Measurements from ENCODE around the gene TGFBR3.
"Not testable (repeated sequence)": the region's sequence is repeated elsewhere in the genome, so short reads cannot be mapped to it uniquely, and the experiment has no call there.

The TGFBR3 gene

DNA sequence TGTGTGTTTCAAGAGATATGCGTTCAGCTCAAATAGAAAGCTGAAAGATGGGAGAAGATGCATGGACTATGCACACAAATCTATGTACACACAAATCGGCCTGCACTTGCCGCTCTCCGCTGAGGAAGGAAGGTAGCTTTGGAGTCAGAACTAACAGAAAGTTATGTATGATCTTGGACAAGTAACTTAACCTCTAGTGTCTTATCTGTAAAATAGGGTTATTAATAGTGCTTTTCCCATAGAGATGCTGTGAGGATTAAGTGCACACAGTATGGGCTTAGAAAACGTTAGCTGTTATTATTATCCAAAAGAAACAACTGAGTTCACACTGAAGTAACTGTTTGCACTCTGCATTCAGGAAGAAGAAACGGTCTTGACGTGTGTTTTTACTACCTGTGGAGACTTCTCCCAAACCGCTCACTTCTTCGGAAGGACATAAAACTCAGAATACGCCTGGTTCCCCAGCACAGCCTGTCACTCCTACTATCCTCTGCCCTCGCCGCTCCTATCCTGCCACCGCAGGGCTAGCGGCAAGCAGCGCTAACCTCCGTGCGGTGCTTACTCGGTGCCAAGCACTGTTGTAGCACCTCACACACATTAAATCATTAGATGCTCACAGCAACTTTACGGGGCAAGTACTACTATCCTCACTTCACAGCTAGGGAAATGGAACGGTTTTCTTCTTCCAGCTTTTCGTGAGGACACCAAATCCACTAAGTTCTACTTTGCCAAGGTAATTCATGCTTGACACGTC, 1.3 kb downstream of the TGFBR3 start:
- DNase-seq = peak in 14 of 56 donors; percentile 1 to 39 (median 10)

GRCh38 chr1:91883470-91883869, 2.5 kb downstream of the TGFBR3 start:
- DNase-seq = no peak

- DNase-seq = no peak
Observed at GRCh38 chr1:91881280-91881679, 4.7 kb downstream of the TGFBR3 start.

DNA sequence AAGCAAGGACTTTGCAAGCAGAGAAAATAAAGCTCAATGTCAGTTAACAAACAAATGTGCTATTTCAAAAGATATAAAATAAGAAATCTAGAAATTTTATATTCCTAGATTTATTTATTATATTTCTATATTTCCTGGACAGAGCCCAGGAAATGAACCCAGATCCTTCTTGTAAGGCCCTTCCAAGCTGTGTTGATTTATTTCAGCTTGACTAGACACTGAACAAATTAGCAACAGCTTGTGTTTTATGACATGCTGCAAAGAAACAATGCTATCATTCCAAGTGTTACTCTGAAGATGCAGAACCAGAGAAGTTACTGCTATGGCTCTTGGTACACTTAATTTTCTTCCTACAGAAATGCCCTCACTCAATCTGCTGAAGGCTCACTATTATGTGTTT, 6.2 kb downstream of the TGFBR3 start:
- DNase-seq = no peak

GRCh38 chr1:91877574-91878208, 8.3 kb downstream of the TGFBR3 start:
- DNase-seq = no peak

GRCh38 chr1:91876781-91877573, 9.0 kb downstream of the TGFBR3 start:
- no peak for DNase-seq

GRCh38 chr1:91876040-91876470, 9.9 kb downstream of the TGFBR3 start:
- DNase-seq = no peak

GRCh38 chr1:91874167-91874566, 11.8 kb downstream of the TGFBR3 start:
- no peak for DNase-seq

DNA sequence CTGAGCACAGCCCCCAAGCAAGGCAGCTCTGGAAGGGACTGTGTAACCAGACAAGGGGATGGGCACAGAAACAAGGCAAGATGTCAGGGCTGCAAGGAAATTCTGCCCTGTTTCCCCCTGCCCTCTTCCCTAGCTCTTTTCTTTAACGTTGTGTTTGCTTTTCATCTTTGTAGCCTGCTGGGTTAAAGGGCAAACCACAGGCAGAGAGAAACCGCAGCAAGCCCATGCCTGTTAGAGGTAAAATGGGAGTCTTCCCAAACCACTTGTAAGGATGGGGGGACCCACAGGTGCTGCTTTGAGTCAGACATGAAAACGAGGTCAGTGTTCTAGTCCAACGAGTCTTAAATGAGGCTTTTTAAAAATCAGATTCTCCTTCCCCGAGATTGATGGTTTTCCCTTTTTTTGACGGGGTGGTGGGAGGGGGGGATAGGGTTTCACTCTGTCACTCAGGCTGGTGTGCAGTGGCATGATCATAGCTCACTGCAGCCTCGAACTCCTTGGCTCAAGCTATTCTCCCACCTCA, 13.3 kb downstream of the TGFBR3 start:
- DNase-seq = no peak

- DNase-seq = no peak
Observed at GRCh38 chr1:91872000-91872399, 14.0 kb downstream of the TGFBR3 start.

GRCh38 chr1:91870322-91870721, 15.6 kb downstream of the TGFBR3 start:
- no peak for DNase-seq

- DNase-seq = no peak
Observed at GRCh38 chr1:91866425-91866824, 19.5 kb downstream of the TGFBR3 start.

DNA sequence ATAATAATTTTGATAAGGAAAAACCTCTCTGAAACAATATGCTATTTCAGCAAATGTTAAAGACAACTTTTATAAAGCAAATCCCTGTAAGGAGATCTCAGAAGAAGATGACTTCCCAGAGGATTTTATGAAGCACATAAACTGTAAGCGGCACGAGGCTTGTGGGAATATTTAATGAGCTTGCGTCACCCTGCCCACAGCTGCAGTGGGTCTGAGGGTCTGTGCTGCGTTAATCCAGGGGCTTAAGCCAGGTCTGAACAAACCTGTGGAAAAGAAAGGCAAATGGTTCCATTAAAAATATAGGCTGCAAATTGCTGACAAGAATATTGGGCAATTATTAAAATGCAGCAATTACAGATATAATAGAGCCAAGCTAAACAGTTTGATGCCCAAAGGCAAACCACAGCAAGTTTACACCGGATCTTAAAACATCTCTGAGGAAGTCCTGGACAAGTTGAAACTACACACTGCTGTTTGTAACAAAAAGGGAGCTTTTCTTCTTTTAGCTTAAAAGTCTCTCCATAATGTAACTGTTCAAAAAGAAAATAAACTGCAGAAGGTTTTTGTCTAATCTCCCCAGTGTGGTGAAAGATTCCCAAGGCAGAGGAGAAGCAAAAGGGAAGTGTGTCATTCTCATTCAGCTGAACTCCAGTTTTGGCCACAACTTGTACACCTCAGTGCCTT, 21.8 kb downstream of the TGFBR3 start:
- no peak for DNase-seq

DNA sequence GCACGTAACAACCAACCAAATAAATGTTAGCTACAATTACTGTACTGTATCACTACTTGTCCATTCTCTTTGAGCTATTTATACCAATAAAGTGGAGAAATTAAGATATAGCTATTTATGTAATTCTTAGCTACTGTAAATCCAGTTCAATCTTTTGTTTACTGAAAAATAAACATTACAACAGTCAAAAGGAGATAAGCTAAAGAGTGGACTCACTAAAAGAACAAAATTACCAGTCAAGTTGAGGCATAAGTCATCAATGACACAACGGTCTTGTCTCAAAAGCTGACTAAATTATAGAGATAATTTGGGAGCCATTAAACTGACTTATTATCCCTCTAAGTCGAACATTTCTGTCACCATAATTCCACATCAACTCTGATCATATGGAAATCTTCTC, 22.5 kb downstream of the TGFBR3 start:
- DNase-seq = no peak

GRCh38 chr1:91862120-91862519, 23.8 kb downstream of the TGFBR3 start:
- no peak for DNase-seq

DNA sequence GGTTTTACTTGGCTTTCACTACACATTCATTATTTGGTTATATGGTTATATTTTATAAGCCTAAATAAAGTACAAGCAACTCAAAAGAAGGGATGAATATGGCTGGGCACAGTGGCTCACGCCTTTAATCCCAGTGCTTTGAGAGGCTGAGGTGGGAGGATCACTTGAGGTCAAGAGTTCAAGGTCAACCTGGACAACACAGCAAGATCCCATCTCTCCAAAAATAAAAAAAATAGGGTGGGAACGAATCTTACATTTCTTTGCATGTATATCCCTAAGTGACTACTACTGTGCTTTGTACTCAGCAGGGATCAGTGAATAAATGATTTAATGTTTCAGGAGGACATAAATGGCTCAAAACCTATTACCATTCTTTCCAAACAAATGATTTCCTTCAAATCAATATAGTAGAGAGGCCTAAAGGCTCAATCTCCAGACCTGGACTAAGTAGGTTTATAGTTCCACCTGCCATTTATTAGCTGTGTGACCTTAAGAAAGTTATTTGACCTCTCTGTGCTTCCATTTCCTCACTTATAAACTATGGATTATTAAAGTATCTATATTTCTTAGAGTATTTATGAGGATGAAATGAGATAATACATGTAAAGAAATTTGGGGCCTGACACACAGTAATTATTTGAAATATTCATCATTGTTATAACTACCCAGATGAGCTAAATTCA, 28.3 kb downstream of the TGFBR3 start:
- no peak for DNase-seq

DNA sequence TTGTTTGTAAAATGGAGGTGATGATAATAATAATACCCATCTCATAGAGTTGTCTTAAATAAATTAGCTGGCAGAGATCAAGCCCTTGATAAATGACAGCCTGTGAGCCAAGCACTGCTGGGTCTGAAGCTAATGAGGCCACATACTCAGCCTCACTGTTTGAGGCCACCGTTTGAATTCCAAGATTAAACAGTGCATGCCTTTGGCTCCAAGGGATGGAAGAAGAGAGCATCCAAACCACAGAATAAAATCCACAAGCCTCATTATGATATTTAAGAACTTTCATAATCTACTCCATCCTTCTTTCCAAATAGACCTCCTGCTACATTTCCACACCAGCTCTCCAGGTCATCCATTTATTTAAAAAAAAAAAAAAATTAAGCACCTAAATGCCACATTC, 29.0 kb downstream of the TGFBR3 start:
- DNase-seq = no peak

DNA sequence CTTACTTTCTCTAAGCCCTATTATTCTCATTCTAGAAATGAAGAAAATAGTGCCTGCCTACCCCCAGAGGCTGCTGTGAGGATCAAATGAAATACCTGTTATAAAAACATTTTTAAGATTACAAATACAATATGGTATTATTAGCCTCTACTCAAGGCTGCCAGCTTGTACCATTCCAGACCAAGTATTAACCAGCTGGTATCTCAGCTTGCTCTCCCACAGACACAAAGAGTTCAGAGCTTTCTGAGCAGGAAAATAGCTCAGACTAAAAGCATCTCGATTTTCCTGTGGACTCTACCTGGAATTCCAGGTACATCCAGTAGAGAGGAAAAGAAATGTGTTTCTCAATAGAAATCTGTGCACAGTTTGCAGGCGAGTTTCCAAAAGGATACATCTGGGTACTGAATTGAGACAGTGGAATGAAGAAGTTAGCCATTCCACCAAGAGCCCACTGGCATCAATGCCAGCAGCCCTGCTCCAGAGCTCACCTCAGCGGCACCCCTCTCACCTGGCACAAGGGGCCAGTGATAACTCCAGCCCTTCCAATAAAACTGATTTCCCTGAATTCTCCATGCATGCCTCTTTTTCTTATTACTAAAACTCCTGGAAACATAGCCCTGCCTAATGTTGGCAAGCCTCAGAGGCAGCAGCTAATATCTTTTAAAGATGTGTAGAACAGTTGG, 31.0 kb downstream of the TGFBR3 start:
- no peak for DNase-seq

GRCh38 chr1:91853397-91853796, 32.6 kb downstream of the TGFBR3 start:
- no peak for DNase-seq

DNA sequence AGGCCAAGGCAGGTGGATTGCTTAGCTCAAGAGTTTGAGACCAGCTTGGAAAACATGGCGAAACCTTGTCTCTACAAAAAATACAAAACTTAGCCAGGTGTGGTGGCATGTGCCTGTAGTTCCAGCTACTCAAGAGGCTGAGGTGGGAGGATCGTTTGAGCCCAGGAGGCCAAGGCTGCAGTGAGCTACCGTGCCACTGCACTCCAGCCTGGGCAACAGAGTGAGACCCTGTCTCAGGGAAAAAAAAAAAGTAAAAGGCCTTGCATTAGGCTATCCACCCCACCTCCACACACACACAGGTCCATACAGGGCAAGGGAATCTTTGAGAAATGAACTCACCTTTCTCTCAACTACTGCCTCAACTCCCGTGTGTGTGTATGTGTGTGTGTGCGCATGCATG, 33.9 kb downstream of the TGFBR3 start:
- not testable (repeated sequence) for DNase-seq
